Hepatocyte (in vitro differentiated cells): ENCODE results near the gene RPUSD3. TPM values are rescaled to one million over a fixed set of nuclear protein-coding genes. Genes with fewer than 3 reads are reported as not detected.

Experiments used
- DNase-seq: peaks from one replicate; pipeline ENCODE4 v3.0.0-alpha.2; 2016; ENCODE audit warnings: low spot score
- H2AFZ ChIP-seq: fragments of 200-600 bp; sonication (generic); 2 replicates; pipeline ENCODE4 v1.6.0; 2016; ENCODE audit warnings: antibody characterized with exemption, mild to moderate bottlenecking
- H3K27ac ChIP-seq: fragments of 200-600 bp; sonication (generic); 2 replicates; pipeline ENCODE4 v1.5.1; 2016; ENCODE audit warnings: mild to moderate bottlenecking
- H3K27me3 ChIP-seq: fragments of 200-600 bp; sonication (generic); 2 replicates; pipeline ENCODE4 v1.6.1; 2016
- H3K36me3 ChIP-seq: fragments of 200-600 bp; sonication (generic); replicated peaks from 2 replicates; pipeline ENCODE4 v1.5.1; 2016; ENCODE audit warnings: low read depth; ENCODE audit not compliant: insufficient read depth
- H3K4me1 ChIP-seq: fragments of 200-600 bp; sonication (generic); 2 replicates; pipeline ENCODE4 v1.5.1; 2016; ENCODE audit warnings: mild to moderate bottlenecking, moderate library complexity; ENCODE audit not compliant: insufficient read depth
- H3K4me2 ChIP-seq: fragments of 200-600 bp; sonication (generic); 2 replicates; pipeline ENCODE4 v1.6.0; 2016
- H3K4me3 ChIP-seq: fragments of 200-600 bp; sonication (generic); 2 replicates; pipeline ENCODE4 v1.5.1; 2016; ENCODE audit warnings: mild to moderate bottlenecking
- H3K79me2 ChIP-seq: fragments of 200-600 bp; sonication (generic); 2 replicates; pipeline ENCODE4 v1.6.0; 2017; ENCODE audit warnings: mild to moderate bottlenecking
- H3K9me2 ChIP-seq: fragments of 200-600 bp; sonication (generic); replicated peaks from 2 replicates; pipeline ENCODE4 v1.6.0; 2017; ENCODE audit warnings: mild to moderate bottlenecking; ENCODE audit not compliant: insufficient read depth
- H3K9me3 ChIP-seq: fragments of 200-600 bp; sonication (generic); 2 replicates; pipeline ENCODE4 v1.5.1; 2016; ENCODE audit warnings: low read depth, mild to moderate bottlenecking
- H4K20me1 ChIP-seq: fragments of 200-600 bp; sonication (generic); 2 replicates; pipeline ENCODE4 v1.6.0; 2016; ENCODE audit warnings: mild to moderate bottlenecking; ENCODE audit not compliant: insufficient read depth, poor library complexity, severe bottlenecking
- EZH2 ChIP-seq: fragments of 200-600 bp; sonication (generic); IDR thresholded peaks from 2 replicates; pipeline ENCODE4 v1.6.1; 2016; ENCODE audit warnings: antibody characterized with exemption, mild to moderate bottlenecking, borderline replicate concordance
- EZH2phosphoT487 ChIP-seq: fragments of 200-600 bp; sonication (generic); IDR thresholded peaks from one replicate; pipeline ENCODE4 v1.6.1; 2018; ENCODE audit warnings: antibody characterized with exemption, mild to moderate bottlenecking, low read depth, moderate library complexity; ENCODE audit not compliant: unreplicated experiment, severe bottlenecking
- WGBS: methylation state at CpG from one replicate; pipeline ENCODE4 v1.1.6; 2016; ENCODE audit warnings: low lambda C conversion rate; ENCODE audit errors: missing lambda C conversion rate; 5-methylcytosine and 5-hydroxymethylcytosine counted together
- polyA plus RNA-seq: library from polyadenylated mRNA; unstranded; fragments of >200 nt; fragmentation: Nextera tagmentation; extraction: Ambion mirVana; gene quantifications from 2 replicates; pipeline ENCODE4 v1.2.1, GENCODE V29; 2016
- total RNA-seq: library from RNA; depleted of rRNA; stranded (reverse); fragments of >200 nt; gene quantifications from 2 replicates; pipeline ENCODE4 v1.2.3, GENCODE V29; 2014
- TF ChIP-seq, protein P1 (sequence below): fragments of 200-600 bp; sonication (generic); IDR thresholded peaks from 2 replicates; pipeline ENCODE4 v1.5.1; 2016; ENCODE audit warnings: antibody characterized with exemption, mild to moderate bottlenecking; ENCODE audit not compliant: poor library complexity

RPUSD3 gene
- total and polyA plus RNA-seq, 2 experiments from 2014 or later, result 37.4 to 74.7 TPM

DNA sequence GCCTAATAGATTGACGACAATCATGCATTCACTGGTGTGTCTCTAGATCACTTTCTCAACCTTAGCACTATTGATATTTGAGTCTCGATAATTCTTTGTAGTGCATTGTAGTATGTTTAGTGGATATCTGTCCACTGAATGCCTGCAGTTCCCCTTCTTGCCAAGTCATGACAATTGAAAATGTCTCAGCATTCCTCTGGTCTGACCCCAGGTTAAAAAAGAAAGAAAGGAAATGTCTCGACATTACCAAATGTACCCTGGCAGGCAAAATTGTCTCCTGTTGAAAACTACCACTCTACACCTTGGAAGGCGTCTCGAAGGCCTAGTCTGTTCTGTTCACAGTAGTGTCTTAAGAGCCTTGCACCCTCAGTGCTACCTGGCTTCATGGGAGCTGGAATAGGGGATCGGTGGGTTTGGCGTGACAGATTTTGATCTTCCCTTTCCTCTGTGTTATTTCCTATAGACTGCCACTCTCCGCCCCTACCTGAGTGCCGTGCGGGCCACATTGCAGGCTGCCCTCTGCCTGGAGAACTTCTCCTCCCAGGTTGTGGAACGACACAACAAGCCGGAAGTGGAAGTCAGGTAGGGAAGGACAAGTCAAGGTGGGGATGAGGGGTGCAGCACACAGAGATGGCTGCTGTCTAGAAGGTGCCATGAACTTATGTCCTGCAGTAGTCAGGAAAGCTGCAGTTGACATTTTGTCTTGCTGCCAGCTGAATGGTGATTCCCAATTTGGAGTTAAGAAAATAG is 46.4 kb downstream of the RPUSD3 start:
- peaks cover 8% of the 10 kb centered on the region for H4K20me1 ChIP-seq
- peaks cover 6% of the 10 kb centered on the region for H3K4me1 ChIP-seq
- no peak for DNase-seq
- whole genome bisulfite sequencing, result 97% methylated on average over 12 of the region's 12 CpGs
- no peak overlapping the region for H3K27ac ChIP-seq
- no peak overlapping the region for H2AFZ ChIP-seq
- peaks cover 6% of the 10 kb centered on the region for H3K36me3 ChIP-seq
- no peak overlapping the region for H3K4me2 ChIP-seq
- H3K79me2 ChIP-seq, result peaks cover 56% of the 10 kb centered on the region
- no peaks in the 10 kb centered on the region for H3K9me2 ChIP-seq
- TF ChIP-seq, protein P1, sequence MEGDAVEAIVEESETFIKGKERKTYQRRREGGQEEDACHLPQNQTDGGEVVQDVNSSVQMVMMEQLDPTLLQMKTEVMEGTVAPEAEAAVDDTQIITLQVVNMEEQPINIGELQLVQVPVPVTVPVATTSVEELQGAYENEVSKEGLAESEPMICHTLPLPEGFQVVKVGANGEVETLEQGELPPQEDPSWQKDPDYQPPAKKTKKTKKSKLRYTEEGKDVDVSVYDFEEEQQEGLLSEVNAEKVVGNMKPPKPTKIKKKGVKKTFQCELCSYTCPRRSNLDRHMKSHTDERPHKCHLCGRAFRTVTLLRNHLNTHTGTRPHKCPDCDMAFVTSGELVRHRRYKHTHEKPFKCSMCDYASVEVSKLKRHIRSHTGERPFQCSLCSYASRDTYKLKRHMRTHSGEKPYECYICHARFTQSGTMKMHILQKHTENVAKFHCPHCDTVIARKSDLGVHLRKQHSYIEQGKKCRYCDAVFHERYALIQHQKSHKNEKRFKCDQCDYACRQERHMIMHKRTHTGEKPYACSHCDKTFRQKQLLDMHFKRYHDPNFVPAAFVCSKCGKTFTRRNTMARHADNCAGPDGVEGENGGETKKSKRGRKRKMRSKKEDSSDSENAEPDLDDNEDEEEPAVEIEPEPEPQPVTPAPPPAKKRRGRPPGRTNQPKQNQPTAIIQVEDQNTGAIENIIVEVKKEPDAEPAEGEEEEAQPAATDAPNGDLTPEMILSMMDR, result no peak
- TF ChIP-seq EZH2 (no peak), EZH2phosphoT487 (no peak)
- H3K4me3 ChIP-seq, result no peak overlapping the region
- H3K27me3 ChIP-seq, result no peaks in the 10 kb centered on the region
- no peaks in the 10 kb centered on the region for H3K9me3 ChIP-seq

DNA sequence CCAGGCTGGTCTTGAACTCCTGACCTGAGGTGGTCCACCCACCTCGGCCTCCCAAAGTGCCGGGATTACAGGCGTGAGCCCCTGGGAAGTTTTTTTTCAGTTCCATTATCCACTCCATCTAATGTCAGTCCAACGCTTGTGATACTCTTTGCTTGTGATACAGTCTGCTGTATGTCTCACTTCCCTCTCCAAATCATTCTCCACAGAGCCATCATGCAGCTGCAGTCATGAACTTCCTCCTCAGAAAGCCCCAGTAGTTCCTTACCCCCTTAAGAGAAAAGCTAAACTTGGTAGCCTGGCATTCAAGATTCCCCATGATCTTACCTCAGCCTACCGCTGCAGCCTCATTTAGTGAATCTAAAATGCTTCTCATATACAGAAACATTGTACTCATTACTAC is 48.6 kb downstream of the RPUSD3 start:
- TF ChIP-seq EZH2 (no peak), EZH2phosphoT487 (no peak)
- TF ChIP-seq, protein P1, result no peak
- Histone ChIP-seq H3K4me2 (no peak overlapping the region), H3K27me3 (no peaks in the 10 kb centered on the region), H3K4me1 (peaks cover 15% of the 10 kb centered on the region), H3K9me2 (no peaks in the 10 kb centered on the region), H3K79me2 (peaks cover 67% of the 10 kb centered on the region), H4K20me1 (peaks cover 8% of the 10 kb centered on the region), H3K4me3 (no peak overlapping the region), H3K36me3 (no peaks in the 10 kb centered on the region), H3K27ac (no peak overlapping the region), H2AFZ (no peak overlapping the region), H3K9me3 (no peaks in the 10 kb centered on the region)
- WGBS, result 93% methylated on average over 5 of the region's 5 CpGs
- no peak for DNase-seq

DNA sequence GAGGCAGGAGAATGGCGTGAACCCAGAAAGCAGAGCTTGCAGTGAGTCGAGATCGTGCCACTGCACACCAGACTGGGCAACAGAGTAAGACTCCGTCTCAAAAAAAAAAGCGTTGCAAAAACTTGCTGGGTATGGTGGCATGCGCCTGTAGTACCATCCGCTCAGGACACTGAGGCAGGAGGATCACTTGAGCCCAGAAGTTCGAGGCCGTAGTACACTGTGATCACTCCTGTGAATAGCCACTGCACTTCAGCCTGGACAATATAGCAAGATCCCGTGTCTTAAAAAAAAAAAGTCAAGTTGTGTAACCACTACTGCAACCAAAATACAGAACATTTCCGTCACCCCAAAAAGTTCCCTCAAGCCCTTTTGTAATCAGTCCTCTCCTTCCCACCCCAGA is 49.4 kb downstream of the RPUSD3 start:
- Histone ChIP-seq H3K36me3 (no peaks in the 10 kb centered on the region), H3K4me1 (peaks cover 15% of the 10 kb centered on the region), H3K79me2 (peaks cover 67% of the 10 kb centered on the region), H2AFZ (no peak overlapping the region), H3K27me3 (no peaks in the 10 kb centered on the region), H3K4me3 (no peak overlapping the region), H3K9me2 (no peaks in the 10 kb centered on the region), H4K20me1 (peaks cover 8% of the 10 kb centered on the region), H3K9me3 (no peaks in the 10 kb centered on the region), H3K27ac (no peak overlapping the region), H3K4me2 (peak overlapping the region; percentile 97)
- 98% methylated on average over 11 of the region's 11 CpGs for WGBS
- TF ChIP-seq EZH2phosphoT487 (no peak), EZH2 (no peak)
- TF ChIP-seq, protein P1, result no peak
- DNase-seq, result no peak
